GM23338 (cell line): ENCODE results near the gene SCYGR4.

ENCODE experiments used
- CTCF ChIP-seq, 2 experiments: fragments of 200-600 bp in 1 of 2; sonication (generic) in 1 of 2; conservative IDR thresholded peaks; 2 replicates each; pipeline versions ENCODE4 v1.5.1 to v1.6.1; 2016 to 2017; ENCODE audit warnings: antibody characterized with exemption in 2 of 2, low read depth in 2 of 2, mild to moderate bottlenecking in 2 of 2, moderate library complexity in 1 of 2
- EZH2 ChIP-seq: fragments of 200-600 bp; sonication (generic); IDR thresholded peaks from one replicate; pipeline ENCODE4 v1.8.0; 2017; ENCODE audit warnings: antibody characterized with exemption, mild to moderate bottlenecking, low read depth; ENCODE audit not compliant: unreplicated experiment
- EZH2phosphoT487 ChIP-seq: fragments of 200-600 bp; sonication (generic); IDR thresholded peaks from one replicate; pipeline ENCODE4 v1.8.1; 2018; ENCODE audit warnings: antibody characterized with exemption; ENCODE audit not compliant: unreplicated experiment
- JUNB ChIP-seq: IDR thresholded peaks from one replicate; pipeline ENCODE4 v1.6.1; 2016; ENCODE audit warnings: antibody characterized with exemption; ENCODE audit not compliant: unreplicated experiment
- POLR2AphosphoS5 ChIP-seq: IDR thresholded peaks from 2 replicates; pipeline ENCODE4 v1.6.1; 2016; ENCODE audit warnings: antibody characterized with exemption, low read depth

- no peak for TF ChIP-seq JUNB
- TF ChIP-seq CTCF (conservative IDR thresholded peaks at IDR 0.05; ENCODE audit: low read depth in 2 of 2): no peak
- no peak for TF ChIP-seq POLR2AphosphoS5
- no peak for TF ChIP-seq EZH2phosphoT487
- no peak for TF ChIP-seq EZH2
These were observed 7.2 kb upstream of the SCYGR4 start for GRCh38 chr2:227610123-227610522.
